Measurements from ENCODE around the gene ADCY5.
A peak's percentile ranks its signal among the peaks of the same experiment; 100 is the strongest.

ADCY5 gene

DNA sequence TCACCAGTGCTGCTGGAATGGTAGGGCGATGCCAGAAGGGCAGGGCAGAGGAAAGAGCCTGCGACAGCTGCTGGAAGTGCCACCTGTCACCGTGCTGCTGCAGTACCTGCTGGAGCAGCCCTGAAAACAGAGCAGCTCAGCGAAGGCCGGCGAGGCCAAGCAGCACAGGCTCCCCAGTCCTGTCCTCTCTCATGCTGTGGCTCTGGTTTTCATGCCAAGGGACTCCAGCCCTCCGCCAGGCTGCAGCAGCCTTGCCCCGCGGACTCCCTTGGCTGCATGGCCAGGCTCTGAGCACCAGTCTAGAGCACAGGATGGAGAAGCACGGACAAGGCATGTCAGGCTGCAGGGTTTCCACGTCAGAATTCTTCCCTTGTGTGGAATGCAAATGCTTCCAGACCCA, 43.9 kb downstream of the ADCY5 start:
- peak; percentile 4 for DNase-seq

DNA sequence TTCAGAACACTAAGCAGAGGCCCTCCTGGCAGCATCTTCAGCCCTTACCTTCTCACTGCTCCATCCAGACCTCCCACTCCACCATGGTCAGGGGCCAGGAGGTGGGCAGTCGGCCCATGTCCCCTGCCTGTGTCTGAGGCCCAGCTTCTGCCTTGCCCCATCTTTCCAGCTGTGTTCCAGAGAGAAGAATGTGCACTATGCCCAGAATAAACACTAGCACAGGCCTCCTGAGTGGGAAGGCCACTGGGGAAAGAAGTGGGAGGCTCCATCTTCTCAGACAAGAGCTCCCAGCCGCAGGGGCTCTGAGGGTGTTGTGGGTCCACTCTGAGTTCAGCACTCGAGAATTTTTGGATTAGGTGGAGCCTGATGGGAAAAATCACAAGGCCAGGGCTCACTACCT, 44.5 kb downstream of the ADCY5 start:
- DNase-seq: no peak

DNA sequence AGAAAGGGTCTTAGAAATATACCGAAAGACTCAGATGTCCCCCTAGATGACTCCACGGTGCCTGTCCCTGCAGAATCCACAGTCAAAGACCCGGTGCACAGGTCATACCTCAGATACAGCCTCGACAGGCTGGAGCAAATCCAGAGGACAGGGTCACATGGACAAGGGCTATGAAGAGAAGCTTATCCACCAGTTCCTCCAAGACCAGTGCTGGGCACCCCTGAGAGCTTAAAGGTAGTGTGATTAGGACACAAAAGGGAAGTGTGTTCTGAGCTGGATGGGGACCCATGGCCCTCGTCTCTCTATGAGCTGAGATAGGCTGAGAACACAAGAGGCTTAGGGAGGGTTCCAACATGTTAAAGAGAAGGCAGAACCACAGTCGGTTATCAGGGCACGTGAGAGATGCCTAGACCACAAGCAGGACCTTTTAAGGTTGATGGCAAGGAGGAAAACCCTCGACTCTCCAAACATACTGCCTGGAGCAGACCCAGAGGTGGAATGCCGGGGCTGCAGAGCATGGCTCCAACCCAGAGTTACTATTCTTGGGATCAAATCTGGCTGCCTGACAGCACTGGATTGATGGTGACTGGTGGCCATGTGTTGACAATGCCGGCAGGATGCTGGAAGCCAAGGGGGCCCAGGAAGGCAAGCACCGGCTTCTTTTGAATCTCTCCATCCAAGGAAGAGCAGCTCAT, 46.9 kb downstream of the ADCY5 start:
- no peak for DNase-seq

DNA sequence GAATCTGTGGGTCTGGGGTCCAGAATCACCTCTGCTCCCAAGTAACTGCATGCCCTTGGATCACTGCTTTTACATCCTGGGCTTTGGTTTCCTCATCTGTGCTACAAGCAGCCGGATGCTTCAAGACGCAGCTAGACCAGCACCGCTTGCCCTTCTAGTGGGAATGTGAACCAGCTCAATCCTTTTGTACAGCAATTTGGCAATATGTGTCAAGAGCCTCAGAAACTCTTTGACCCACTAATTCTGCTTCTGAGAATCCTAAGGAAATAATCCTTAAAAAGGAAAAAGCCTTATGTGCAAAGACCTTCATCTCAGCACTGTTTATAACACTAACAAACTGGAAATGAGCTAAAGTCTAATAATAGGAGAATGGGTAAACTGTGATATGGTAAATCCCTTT, 48.7 kb downstream of the ADCY5 start:
- DNase-seq: no peak

DNA sequence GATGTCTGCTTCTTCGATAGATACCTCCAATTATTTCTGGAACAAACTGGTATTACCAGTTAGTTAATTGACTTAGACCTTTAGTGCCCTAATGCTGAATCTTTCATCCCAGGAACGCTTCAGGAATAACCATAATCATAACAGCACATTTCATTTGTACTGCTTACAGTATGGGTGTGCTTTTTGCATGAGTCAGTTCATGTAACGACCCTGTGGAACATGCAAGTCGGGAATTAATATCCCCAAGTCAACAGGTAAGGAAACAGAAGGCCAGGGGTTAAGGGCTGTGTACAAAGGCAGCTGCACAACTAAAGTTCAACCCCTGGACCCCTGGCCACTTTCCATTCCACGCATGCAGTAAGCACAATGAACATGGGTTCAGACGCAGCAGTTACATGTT, 49.2 kb downstream of the ADCY5 start:
- DNase-seq: peak; percentile 24

DNA sequence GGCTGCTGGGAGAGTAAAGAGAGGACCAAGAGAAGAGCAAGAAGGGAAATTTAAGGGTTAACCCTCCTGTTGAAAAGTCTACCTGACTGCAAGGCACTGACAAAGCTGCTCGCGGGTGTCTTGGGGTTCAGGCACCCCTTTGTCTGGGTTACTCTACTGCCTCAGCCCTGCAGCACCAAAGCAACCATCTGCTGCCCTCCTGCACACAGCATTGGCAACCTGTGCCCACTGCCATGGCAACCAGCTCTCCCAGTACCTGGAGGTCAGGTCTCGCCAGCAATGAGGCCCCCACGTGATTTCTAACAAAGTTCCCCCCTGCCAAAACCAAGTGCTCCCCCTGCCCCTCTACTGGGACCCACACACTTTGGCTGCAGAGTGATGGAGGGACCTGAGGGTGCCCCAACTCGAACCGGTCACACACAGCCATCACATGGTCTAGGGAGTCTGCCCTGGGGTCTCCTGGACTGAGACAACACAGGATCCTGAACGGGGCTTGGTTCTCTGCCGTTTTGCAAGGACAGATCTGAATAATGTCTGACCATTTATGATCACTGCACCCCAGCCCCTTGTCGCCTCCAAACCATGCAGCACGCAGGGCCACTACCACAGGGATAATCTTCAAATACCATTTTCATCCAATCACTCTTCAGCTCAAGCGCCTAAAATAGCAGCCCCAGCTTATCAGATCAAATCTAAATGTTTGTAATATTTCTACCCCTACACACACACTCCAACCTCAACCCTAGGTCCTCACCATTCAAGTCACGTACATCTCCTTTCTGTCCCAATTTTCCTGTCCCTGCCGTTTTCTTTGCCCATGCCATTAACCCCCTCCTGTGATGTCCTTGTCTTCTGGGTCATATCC, 50.7 kb downstream of the ADCY5 start:
- peak; percentile 3 for DNase-seq

DNA sequence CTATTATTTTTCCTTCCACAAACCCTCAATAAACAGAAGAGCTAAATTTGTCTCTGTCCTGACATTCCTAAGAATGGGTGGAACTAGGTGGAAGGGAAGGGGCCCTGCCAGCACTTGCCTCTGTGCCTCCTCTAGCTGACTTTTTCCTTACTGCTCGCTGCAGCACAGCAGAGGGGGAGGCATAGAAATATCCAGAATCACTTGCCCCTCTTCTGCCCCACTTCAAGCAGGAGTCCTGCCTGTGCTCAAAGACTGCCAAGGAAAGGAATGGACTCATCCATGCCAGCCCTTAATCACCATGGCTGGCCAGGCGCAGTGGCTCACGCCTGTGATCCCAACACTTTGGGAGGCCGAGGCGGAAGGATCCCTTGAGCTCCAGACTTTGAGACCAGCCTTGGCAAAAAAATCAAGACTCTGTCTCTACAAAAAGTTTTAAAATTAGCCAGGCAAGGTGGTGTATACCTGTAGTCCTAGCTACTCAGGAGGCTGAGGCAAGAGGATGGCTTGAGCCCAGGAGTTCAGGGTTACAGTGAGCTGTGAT, 51.8 kb downstream of the ADCY5 start:
- peak; percentile 21 for DNase-seq

DNA sequence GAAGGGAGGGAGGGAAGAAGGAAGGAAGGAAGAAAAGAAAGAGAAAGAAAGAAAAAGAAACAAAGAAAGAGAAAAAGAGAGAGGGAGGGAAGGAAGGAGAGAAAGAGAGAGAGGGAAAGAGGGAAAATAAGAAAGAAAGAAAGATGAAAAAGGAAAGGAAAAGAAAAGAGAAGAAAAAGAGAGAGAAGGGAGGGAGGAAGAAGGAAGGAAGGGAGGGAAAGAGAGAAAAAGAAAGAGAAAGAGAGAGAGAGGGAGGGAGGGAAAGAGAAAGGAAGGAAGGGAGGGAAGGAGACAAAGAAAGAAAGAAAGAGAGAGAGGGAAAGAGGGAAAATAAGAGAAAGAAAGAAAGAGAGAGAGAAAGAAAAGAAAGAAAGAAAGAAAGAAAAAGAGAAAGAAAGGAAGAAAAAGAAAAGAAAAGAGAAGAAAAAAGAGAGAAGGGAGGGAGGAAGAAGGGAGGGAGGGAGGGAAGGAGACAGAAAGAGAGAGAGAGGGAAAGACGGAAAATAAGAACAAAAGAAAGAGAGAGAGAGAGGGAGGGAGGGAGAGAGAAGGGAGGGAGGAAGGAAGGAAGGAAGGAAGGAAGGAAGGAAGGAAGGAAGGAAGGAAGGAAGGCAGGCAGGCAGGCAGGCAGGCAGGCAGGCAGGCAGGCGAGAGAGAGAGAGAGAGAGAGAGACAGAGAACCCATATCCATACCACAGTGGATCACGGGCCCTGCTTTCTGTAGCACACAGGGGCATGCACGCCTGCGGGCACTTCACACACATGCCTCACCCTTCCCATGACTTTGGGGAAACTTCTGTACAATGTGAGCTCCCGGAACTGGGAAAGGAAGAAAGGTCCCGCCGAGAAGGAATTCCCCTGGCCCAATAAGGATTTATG, 52.5 kb downstream of the ADCY5 start:
- DNase-seq: no peak

DNA sequence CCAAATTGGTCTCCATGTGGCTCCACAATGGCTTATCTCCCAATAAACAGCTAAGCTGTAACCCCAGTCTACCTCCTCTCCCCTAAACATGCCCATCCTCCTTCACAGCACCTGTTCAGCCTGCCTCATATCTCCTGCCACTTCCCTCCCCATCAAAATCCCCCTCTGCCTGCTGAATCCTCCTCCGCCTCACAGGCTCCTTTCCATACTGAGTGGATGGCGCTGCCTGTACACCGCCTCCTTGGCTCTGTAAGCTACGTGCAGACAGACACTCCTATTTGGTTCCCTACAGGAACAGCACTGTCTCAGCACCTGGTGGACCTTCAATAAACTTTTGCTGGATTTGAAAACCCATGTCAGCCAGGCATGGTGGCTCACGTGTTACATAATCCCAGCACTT, 53.7 kb downstream of the ADCY5 start:
- DNase-seq: no peak

DNA sequence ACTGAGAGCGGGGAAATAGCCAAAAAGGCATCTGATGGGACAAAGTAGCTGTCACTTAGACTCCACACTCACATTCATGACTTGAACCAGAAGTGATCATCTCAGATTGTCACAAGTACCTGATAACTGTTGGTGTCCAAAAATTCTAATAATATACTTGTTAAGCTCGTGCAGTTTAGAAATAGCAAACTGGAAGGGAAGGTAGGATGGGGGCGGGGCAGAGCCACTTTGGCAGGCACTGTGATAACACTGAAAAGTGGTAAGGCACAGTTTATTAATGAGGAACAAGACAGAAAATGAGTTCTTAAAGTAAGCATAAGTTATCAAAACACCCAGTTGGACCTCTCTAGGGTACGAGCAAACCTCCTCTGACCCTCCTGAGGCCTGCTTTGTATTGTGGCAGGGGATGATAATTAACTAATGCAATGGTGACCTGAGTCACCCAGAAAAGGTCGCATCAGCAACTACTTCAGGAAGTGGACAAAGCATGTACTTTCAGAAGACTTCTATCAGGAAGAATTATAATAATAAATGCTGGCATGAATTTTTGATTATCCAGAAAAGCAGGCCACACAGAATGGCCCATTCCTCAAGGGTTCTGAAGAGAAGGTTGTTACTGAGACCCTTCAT, 54.4 kb downstream of the ADCY5 start:
- DNase-seq: no peak

DNA sequence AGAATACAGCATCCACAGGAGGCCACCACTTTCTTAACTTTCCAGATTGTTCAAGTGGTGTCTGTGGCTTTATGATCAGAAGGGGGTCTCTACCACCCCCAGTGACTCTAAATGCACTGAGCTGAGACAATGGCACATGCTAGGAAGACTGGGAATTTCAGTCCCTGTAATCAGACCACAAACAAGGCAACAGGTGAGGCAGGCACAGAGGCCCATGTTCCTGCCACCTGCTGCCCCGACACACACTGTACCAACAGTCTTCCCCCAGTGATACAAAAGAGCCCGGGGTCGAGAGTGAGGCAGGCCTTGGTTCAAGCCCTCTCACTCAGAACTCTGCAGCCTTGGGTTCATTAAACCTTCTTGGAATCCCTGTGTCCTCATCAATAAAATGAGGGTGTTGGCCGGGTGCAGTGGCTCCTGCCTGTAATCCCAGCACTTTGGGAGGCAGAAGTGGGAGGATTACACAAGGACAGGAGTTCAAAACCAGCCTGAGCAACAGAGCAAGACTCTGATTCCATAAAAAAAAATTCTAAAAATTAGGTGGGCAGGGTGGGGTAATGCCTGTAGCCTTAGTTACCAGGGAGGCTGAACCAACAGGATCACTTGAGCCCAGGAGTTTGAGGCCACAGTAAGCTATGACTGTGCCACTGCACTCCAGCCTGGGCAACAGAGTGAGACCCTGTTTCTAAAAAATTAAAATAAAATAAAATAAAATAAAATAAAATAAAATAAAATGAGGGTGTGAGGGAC, 55.8 kb downstream of the ADCY5 start:
- DNase-seq: no peak

DNA sequence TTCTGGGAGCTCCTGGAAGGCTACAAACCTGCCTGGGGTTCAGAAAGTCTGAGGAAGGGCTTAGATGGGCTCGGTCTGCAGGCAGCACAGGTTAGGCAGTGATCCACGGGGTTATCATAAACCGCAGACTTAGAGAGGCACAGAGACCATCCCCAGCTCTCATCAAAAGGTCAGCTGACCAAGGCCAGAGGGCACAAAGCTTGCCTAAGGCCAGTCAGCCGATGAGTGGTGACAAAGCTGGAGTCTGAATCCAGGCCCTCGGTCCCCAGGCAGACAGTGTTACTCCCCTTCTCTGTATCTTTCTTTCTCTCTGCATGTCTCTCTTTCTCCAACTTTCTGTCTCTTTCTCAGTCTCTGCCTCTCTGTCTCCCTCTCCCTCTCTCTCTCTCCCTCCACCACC, 56.5 kb downstream of the ADCY5 start:
- no peak for DNase-seq

DNA sequence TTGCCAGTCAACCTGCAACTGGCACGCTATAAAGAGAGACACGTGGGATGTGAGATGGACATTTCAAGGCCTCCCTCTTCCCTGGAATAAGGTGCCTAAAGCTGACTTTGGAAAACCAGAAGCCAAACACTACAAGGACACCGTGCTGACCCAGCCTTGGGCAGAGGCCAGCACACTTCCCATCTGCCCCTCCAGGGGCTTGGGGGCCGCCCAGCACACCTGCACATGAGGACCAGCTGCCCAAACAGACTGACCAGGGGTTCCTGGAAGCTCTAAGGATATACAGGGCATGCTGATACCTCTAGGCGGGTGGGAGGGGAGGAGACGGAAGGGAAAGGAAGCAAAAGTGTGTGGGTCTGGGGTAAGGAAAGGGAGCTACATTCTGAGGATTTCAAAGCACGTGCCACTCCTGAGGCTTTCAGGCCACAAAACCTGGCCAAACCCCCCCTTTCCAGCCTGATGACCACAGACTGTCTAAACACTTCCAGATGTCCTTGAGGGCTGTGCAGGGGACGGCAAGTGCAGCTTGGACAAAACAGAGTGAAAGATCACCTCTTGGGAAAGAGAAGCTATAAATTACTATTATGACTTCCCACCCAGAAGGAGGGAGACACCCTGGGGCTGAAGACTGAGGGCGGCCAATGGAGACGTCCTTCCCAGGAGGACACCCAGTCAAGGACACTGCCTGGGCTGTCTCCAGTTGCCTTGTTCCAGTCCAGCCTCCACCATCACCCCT, 57.9 kb downstream of the ADCY5 start:
- DNase-seq: no peak

DNA sequence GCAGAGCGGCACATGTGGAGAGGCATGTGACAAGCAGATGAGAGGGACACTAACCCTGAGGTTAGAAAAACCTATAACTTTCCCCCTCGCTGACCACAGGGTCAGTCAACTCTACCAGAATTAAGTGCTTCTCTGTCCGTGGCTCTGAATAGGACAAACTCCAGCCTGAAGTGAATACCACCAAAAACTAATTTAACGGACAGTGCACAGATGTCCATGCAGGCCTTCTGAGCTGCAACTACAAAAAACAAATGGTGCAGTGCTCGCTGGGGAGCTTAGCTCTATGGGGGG, 59.3 kb downstream of the ADCY5 start:
- DNase-seq: no peak

DNA sequence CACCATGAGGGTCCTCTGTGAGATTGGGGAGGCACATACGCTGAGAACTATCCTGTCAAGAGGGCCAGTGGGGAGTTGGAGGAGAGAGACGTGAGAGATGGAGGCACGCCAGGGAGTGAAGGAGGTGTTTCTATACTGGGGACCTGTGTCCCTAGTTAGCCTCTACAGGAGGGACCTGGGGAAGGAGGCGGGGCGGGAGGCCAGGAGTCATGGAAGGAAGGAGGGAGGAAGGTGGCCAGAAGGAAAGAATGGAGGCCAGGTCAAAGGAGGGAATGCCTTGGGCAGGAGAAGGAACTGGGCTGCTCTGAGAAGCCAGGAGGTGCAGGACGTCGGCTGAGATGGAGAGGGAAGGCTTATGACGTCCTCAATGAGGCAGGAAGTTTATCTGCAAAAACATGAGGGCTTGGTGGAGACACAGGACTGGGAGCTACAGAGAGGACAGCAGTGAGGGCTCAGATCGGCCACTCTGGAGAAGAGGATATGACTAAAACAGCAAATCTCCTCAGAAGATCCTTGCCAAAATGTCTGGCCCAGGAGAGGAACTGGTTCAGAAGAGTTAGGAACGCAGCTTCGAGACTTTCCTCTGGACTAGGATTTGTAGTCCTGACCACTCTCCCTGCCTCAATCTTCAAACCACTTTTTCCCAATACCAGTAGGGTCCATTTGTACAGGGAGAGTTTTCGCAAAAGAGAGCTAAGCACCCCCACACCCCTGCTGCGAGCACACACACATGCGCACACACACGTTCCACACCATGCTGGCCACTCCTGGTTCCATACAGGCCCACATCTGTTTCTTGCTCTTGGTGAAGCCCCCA, 59.9 kb downstream of the ADCY5 start:
- no peak for DNase-seq

DNA sequence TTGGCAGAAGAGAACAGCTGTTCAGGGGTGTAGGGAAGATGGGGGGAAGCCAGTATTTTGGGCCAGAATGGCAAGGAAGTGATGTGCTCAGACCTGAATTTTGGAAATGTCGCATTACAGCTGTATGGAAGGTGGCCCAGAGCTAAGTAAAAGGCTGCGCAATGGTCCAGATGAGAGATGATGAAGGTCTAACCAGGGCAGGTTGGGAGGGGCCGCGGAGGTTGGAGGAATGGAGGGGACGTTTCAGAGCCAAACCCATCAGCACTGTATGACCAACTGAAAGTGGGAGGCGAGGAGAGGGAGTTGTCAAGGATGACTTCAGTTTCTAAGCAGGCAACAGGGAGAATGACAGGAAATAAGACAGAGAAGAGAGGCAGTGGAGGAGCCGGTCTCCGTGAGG, 60.8 kb downstream of the ADCY5 start:
- DNase-seq: no peak

DNA sequence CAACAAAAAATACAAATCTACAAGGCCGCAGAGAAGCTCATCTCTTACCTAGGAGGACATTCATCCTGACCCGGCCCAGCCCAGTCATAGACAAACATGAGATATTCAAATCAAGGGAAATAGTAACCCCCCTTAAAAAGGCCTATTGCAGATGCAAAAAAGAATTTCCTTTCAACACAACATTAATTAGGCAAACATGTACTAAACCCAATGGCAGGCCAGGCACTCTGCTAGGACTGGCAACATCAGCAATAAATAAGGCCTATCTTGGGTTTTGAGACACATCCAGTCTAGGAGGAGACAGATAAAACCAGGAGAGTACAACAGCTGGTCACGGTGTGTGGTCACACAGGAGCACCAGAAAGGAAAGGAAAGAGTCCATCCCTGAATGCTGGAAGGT, 61.4 kb downstream of the ADCY5 start:
- no peak for DNase-seq

DNA sequence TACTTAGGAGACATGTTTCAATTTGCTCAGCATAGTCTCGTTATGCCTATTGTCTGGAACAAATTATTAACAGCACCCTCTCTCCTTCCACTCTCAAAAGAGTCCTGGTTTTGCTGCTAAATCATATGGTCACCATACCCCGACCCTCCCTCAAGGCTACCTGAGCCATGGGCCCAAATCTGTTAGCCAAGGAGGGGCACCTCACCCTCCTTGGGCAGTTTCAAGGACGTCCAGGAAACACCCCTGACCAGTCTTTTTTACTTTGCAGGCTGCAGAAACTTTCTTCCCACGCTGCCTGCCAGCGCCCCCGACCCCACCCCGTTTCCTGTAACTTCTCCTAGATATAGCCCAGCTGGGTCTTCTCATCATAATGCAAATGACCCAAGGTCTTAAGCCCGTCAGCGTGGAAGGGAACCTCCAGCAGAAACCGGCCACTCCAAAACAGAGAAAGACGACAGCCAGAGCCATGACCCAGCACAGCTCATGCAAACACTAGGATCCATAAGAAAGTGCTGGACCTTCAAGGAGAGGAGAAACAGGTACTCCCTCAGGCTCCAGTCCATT, 62.3 kb downstream of the ADCY5 start:
- DNase-seq: no peak

DNA sequence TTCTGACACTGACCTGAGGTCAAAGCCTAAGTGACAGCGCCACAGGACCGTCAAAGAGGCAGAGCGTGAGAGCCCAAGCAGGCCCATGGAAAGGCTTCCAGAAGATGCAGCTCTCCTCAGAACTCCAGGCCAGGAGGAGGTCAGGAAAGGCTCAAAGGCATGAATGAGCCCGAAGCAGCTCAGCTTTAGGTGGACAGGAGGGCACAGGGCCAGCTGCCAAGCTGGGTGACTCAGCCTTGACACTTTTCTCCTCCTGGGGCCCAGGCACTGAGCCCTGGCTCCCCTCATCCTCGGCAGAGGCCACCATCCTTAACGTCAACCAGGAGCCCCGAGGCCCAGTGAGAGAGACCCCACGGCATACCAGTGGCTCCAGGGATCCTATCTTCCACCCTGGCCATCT, 62.9 kb downstream of the ADCY5 start:
- DNase-seq: no peak

DNA sequence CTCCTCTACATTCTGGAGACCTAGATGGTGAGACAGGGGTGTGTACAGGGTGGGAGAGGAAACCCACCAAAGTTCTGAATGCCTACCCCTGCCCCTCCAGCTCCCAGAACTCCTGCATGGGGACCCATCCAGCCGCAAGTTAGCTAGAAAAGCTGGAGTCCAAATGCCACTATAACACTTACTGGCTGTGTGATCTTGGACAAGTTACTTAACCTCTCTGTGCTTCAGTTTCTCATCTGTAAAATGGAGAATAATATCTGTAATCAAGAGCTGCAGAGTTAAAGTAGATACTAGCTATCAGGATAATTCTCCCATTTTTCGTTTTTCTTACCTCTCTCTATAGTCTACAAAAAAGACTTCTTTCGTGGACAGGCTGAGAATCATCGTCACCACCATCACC, 63.4 kb downstream of the ADCY5 start:
- no peak for DNase-seq

Data from left hindlimb (tissue), 1 donor.